ENCODE measurements around the gene COL13A1.

DNA sequence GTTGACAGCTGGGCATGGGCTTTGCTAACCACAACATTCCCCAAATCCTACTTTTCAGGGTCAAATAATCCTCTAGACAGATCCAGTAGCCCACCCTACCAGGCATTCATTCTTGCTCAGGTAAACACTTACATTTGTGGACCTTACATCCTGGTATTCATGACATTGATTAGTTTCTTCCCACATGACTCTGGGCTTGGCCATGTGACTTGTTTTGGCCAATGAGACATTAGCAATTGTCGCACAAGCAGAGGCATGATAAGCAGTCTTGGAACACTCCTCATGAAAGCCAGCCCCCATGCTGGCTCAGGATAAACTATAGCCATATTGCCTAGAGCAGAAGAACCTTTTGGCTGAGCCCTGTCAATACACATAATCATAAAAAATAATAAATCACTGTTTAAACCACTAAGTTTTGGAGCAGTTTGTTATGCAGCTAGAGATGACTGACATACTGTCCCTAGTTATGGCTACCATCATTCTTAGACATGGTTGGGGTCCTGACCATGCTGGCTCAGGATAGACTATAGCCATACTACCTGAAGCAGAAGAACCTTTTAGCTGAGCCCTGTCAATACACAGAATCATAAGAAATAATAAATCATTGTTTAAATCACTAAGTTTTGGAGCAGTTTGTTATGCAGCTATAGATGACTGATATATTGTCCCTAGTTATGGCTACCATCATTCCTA is 6.3 kb upstream of the COL13A1 start:
- TF ChIP-seq, protein P1, sequence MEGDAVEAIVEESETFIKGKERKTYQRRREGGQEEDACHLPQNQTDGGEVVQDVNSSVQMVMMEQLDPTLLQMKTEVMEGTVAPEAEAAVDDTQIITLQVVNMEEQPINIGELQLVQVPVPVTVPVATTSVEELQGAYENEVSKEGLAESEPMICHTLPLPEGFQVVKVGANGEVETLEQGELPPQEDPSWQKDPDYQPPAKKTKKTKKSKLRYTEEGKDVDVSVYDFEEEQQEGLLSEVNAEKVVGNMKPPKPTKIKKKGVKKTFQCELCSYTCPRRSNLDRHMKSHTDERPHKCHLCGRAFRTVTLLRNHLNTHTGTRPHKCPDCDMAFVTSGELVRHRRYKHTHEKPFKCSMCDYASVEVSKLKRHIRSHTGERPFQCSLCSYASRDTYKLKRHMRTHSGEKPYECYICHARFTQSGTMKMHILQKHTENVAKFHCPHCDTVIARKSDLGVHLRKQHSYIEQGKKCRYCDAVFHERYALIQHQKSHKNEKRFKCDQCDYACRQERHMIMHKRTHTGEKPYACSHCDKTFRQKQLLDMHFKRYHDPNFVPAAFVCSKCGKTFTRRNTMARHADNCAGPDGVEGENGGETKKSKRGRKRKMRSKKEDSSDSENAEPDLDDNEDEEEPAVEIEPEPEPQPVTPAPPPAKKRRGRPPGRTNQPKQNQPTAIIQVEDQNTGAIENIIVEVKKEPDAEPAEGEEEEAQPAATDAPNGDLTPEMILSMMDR (IDR thresholded peaks at IDR 0.05) = no peak
- TF ChIP-seq POLR2A (IDR thresholded peaks at IDR 0.05) (no peak), EP300 (IDR thresholded peaks at IDR 0.05) (no peak)
